ENCODE data around the gene ACVR1. TPM values are rescaled to one million over a fixed set of nuclear protein-coding genes. Genes with fewer than 3 reads are reported as not detected.

ACVR1 gene
- total and polyA plus RNA-seq, 5 donors = 20.6 to 59.3 (median 48.8) TPM

GRCh38 chr2:157789256-157789655 is 86.9 kb downstream of the ACVR1 start:
- Histone ChIP-seq H3K9me3 (ENCODE audit: control insufficient read depth, low read length) (no peaks in the 10 kb centered on the region), H3K4me1 (ENCODE audit: control insufficient read depth, insufficient read depth, low read length) (peaks cover 31% of the 10 kb centered on the region), H3K27me3 (ENCODE audit: control insufficient read depth, insufficient read depth) (no peaks in the 10 kb centered on the region), H3K27ac (ENCODE audit: low read length) (peak overlapping the region; percentile 82), H3K4me3 (ENCODE audit: low read length) (no peak overlapping the region)
- ATAC-seq (peak; percentile 51 to 69), DNase-seq (peak; percentile 33 to 68 (median 51))
- intact Hi-C loops (cut with DNase I) = loop anchor here in 3 of 4 donors (5.0 to 10.0 kb wide), 3 partner anchors 46 to 88 kb away; partner anchors contain the start of gene ACVR1 (in 2 of the 3)
- 15% methylated on average over 3 of the region's 3 CpGs for WGBS

GRCh38 chr2:157788201-157788600 is 87.9 kb downstream of the ACVR1 start:
- H3K4me1 ChIP-seq (ENCODE audit: control insufficient read depth, insufficient read depth, low read length) = peaks cover 31% of the 10 kb centered on the region
- no peak overlapping the region for H3K27ac ChIP-seq (ENCODE audit: low read length)
- no peak for ATAC-seq
- no peaks in the 10 kb centered on the region for H3K9me3 ChIP-seq (ENCODE audit: control insufficient read depth, low read length)
- H3K27me3 ChIP-seq (ENCODE audit: control insufficient read depth, insufficient read depth) = no peaks in the 10 kb centered on the region
- DNase-seq = no peak
- WGBS = 90% methylated on average over 5 of the region's 5 CpGs
- intact Hi-C loops (cut with DNase I) = loop anchor here in 3 of 4 donors (5.0 to 10.0 kb wide), 3 partner anchors 47 to 89 kb away; partner anchors contain the start of gene ACVR1 (in 2 of the 3)
- H3K4me3 ChIP-seq (ENCODE audit: low read length) = no peak overlapping the region

GRCh38 chr2:157787364-157787938 is 88.7 kb downstream of the ACVR1 start:
- H3K9me3 ChIP-seq (ENCODE audit: control insufficient read depth, low read length) = no peaks in the 10 kb centered on the region
- intact Hi-C loops (cut with DNase I) = loop anchor here in 3 of 4 donors (5.0 to 10.0 kb wide), 3 partner anchors 47 to 90 kb away; partner anchors contain the start of gene ACVR1 (in 2 of the 3)
- 79% methylated on average over 7 of the region's 7 CpGs for WGBS
- H3K4me1 ChIP-seq (ENCODE audit: control insufficient read depth, insufficient read depth, low read length) = peaks cover 31% of the 10 kb centered on the region
- H3K4me3 ChIP-seq (ENCODE audit: low read length) = no peak overlapping the region
- DNase-seq (no peak), ATAC-seq (no peak)
- H3K27ac ChIP-seq (ENCODE audit: low read length) = no peak overlapping the region
- no peaks in the 10 kb centered on the region for H3K27me3 ChIP-seq (ENCODE audit: control insufficient read depth, insufficient read depth)

- Histone ChIP-seq H3K27ac (ENCODE audit: low read length) (no peak overlapping the region), H3K9me3 (ENCODE audit: control insufficient read depth, low read length) (no peaks in the 10 kb centered on the region), H3K27me3 (ENCODE audit: control insufficient read depth, insufficient read depth) (no peaks in the 10 kb centered on the region), H3K4me1 (ENCODE audit: control insufficient read depth, insufficient read depth, low read length) (peaks cover 31% of the 10 kb centered on the region), H3K4me3 (ENCODE audit: low read length) (no peak overlapping the region)
- DNase-seq = no peak
- intact Hi-C loops (cut with DNase I) = loop anchor here in 3 of 4 donors (5.0 to 10.0 kb wide), 3 partner anchors 48 to 90 kb away; partner anchors contain the start of gene ACVR1 (in 2 of the 3)
- 54% methylated on average over 5 of the region's 5 CpGs for WGBS
- peak in 1 of 2 donors; percentile 16 for ATAC-seq
Measured at GRCh38 chr2:157786663-157787363, 89.3 kb downstream of the ACVR1 start.

GRCh38 chr2:157785866-157786662 is 90.1 kb downstream of the ACVR1 start:
- H3K27me3 ChIP-seq (ENCODE audit: control insufficient read depth, insufficient read depth) = no peaks in the 10 kb centered on the region
- H3K27ac ChIP-seq (ENCODE audit: low read length) = peak overlapping the region; percentile 36
- peaks cover 31% of the 10 kb centered on the region for H3K4me1 ChIP-seq (ENCODE audit: control insufficient read depth, insufficient read depth, low read length)
- 87% methylated on average over 6 of the region's 6 CpGs for WGBS
- DNase-seq = no peak
- intact Hi-C loops (cut with DNase I) = loop anchor here in 3 of 4 donors (5.0 to 10.0 kb wide), 3 partner anchors 49 to 91 kb away; partner anchors contain the start of gene ACVR1 (in 2 of the 3)
- no peak overlapping the region for H3K4me3 ChIP-seq (ENCODE audit: low read length)
- ATAC-seq = no peak
- no peaks in the 10 kb centered on the region for H3K9me3 ChIP-seq (ENCODE audit: control insufficient read depth, low read length)

GRCh38 chr2:157785200-157785599 is 90.9 kb downstream of the ACVR1 start:
- no peak for ATAC-seq
- Histone ChIP-seq H3K27ac (ENCODE audit: low read length) (no peak overlapping the region), H3K27me3 (ENCODE audit: control insufficient read depth, insufficient read depth) (no peaks in the 10 kb centered on the region), H3K4me3 (ENCODE audit: low read length) (no peak overlapping the region), H3K9me3 (ENCODE audit: control insufficient read depth, low read length) (no peaks in the 10 kb centered on the region), H3K4me1 (ENCODE audit: control insufficient read depth, insufficient read depth, low read length) (peaks cover 27% of the 10 kb centered on the region)
- 17% methylated on average over 3 of the region's 3 CpGs for WGBS
- DNase-seq = no peak
- intact Hi-C loops (cut with DNase I) = loop anchor here in 3 of 4 donors (5.0 to 10.0 kb wide), 3 partner anchors 50 to 92 kb away; partner anchors contain the start of gene ACVR1 (in 2 of the 3)

- no peak for ATAC-seq
- H3K9me3 ChIP-seq (ENCODE audit: control insufficient read depth, low read length) = no peaks in the 10 kb centered on the region
- H3K4me1 ChIP-seq (ENCODE audit: control insufficient read depth, insufficient read depth, low read length) = peaks cover 23% of the 10 kb centered on the region
- no peaks in the 10 kb centered on the region for H3K27me3 ChIP-seq (ENCODE audit: control insufficient read depth, insufficient read depth)
- peak overlapping the region; percentile 63 for H3K27ac ChIP-seq (ENCODE audit: low read length)
- intact Hi-C loops (cut with DNase I) = loop anchor here (5.0 to 10.0 kb wide), 3 partner anchors 50 to 93 kb away; partner anchors contain the start of gene ACVR1 (in 4 of the 4)
- 80% methylated on average over 5 of the region's 5 CpGs for WGBS
- H3K4me3 ChIP-seq (ENCODE audit: low read length) = no peak overlapping the region
- no peak for DNase-seq
Measured at GRCh38 chr2:157784823-157785175, 91.3 kb downstream of the ACVR1 start.

- WGBS = 53% methylated on average over 11 of the region's 11 CpGs
- Histone ChIP-seq H3K9me3 (ENCODE audit: control insufficient read depth, low read length) (no peaks in the 10 kb centered on the region), H3K27me3 (ENCODE audit: control insufficient read depth, insufficient read depth) (no peaks in the 10 kb centered on the region), H3K4me1 (ENCODE audit: control insufficient read depth, insufficient read depth, low read length) (peaks cover 21% of the 10 kb centered on the region), H3K4me3 (ENCODE audit: low read length) (no peak overlapping the region), H3K27ac (ENCODE audit: low read length) (peak overlapping the region; percentile 63)
- DNase-seq (peak; percentile 42 to 70 (median 69)), ATAC-seq (peak; percentile 74 to 81)
- intact Hi-C loops (cut with DNase I) = loop anchor here in 3 of 4 donors (5.0 to 10.0 kb wide), 3 partner anchors 51 to 93 kb away; partner anchors contain the start of gene ACVR1 (in 3 of the 3)
Measured at GRCh38 chr2:157784169-157784822, 91.8 kb downstream of the ACVR1 start.

- no peaks in the 10 kb centered on the region for H3K9me3 ChIP-seq (ENCODE audit: control insufficient read depth, low read length)
- no peak for ATAC-seq
- intact Hi-C loops (cut with DNase I) = loop anchor here in 3 of 4 donors (5.0 to 10.0 kb wide), 3 partner anchors 52 to 94 kb away; partner anchors contain the start of gene ACVR1 (in 3 of the 3)
- no peaks in the 10 kb centered on the region for H3K27me3 ChIP-seq (ENCODE audit: control insufficient read depth, insufficient read depth)
- no peak overlapping the region for H3K27ac ChIP-seq (ENCODE audit: low read length)
- peaks cover 16% of the 10 kb centered on the region for H3K4me1 ChIP-seq (ENCODE audit: control insufficient read depth, insufficient read depth, low read length)
- H3K4me3 ChIP-seq (ENCODE audit: low read length) = no peak overlapping the region
- DNase-seq = no peak
- 28% methylated on average over 2 of the region's 2 CpGs for WGBS
Measured at GRCh38 chr2:157783245-157783644, 92.9 kb downstream of the ACVR1 start.

Data from right cardiac atrium (tissue), 5 donors.